Keratinocyte (primary cell): ENCODE data around the gene PHKA2. TPM values are rescaled to one million over a fixed set of nuclear protein-coding genes. Genes with fewer than 3 reads are reported as not detected.

ENCODE experiments used
- DNase-seq: peaks from one replicate; pipeline ENCODE4 v3.0.0-alpha.2; 2011; ENCODE audit warnings: low read depth, missing footprints, low spot score
- FAIRE-seq: peaks from 2 replicates; lab custom pipeline; 2011; peaks lifted over from hg19 to GRCh38; lab: Jason Lieb, UNC
- H2AFZ ChIP-seq: 2 replicates; pipeline ENCODE4 v1.6.0; 2012; ENCODE audit warnings: low read length, control low read depth, inconsistent platforms; ENCODE audit not compliant: control insufficient read depth
- H3K27ac ChIP-seq: 2 replicates; pipeline ENCODE4 v1.5.1; 2011; ENCODE audit warnings: low read length; ENCODE audit not compliant: control insufficient read depth, insufficient read depth
- H3K27me3 ChIP-seq: 3 replicates; pipeline ENCODE4 v1.6.0; 2011; ENCODE audit warnings: low read length; ENCODE audit not compliant: control insufficient read depth, insufficient read depth; ENCODE audit errors: extremely low read depth
- H3K36me3 ChIP-seq, 2 experiments: 2 replicates in 1 of 2; 3 replicates in 1 of 2; pipeline ENCODE4 v1.5.1; 2011; ENCODE audit warnings: low read length in 2 of 2, mild to moderate bottlenecking in 1 of 2; ENCODE audit not compliant: control insufficient read depth in 2 of 2, insufficient read depth in 2 of 2; ENCODE audit errors: extremely low read depth in 1 of 2
- H3K4me1 ChIP-seq: 3 replicates; pipeline ENCODE4 v1.5.1; 2011; ENCODE audit warnings: low read length; ENCODE audit not compliant: control insufficient read depth, insufficient read depth; ENCODE audit errors: extremely low read depth
- H3K4me2 ChIP-seq: 3 replicates; pipeline ENCODE4 v1.6.0; 2011; ENCODE audit warnings: low read depth, low read length; ENCODE audit not compliant: control insufficient read depth, insufficient read depth; ENCODE audit errors: extremely low read depth
- H3K4me3 ChIP-seq, 3 experiments: fragments of 200-600 bp in 1 of 3; sonication (generic) in 1 of 3; 2 replicates in 2 of 3; 3 replicates in 1 of 3; pipeline ENCODE4 v1.5.1; 2011 to 2016; ENCODE audit warnings: low read length in 3 of 3, mild to moderate bottlenecking in 3 of 3, control low read depth in 2 of 3, inconsistent platforms in 1 of 3, low read depth in 1 of 3, mixed read lengths in 1 of 3, mixed run types in 1 of 3, moderate library complexity in 1 of 3; ENCODE audit not compliant: control insufficient read depth in 2 of 3, insufficient read depth in 2 of 3; ENCODE audit errors: extremely low read depth in 1 of 3
- H3K79me2 ChIP-seq: 2 replicates; pipeline ENCODE4 v1.6.0; 2012; ENCODE audit warnings: low read length; ENCODE audit not compliant: control insufficient read depth, insufficient read depth
- H3K9ac ChIP-seq: 3 replicates; pipeline ENCODE4 v1.6.0; 2011; ENCODE audit warnings: low read length; ENCODE audit not compliant: control insufficient read depth, insufficient read depth; ENCODE audit errors: extremely low read depth
- H3K9me1 ChIP-seq: 3 replicates; pipeline ENCODE4 v1.6.0; 2011; ENCODE audit warnings: low read length; ENCODE audit not compliant: control insufficient read depth, insufficient read depth; ENCODE audit errors: extremely low read depth
- H3K9me3 ChIP-seq: 2 replicates; pipeline ENCODE4 v1.5.1; 2012; ENCODE audit warnings: low read depth, low read length; ENCODE audit not compliant: control insufficient read depth
- H4K20me1 ChIP-seq: 3 replicates; pipeline ENCODE4 v1.6.0; 2011; ENCODE audit warnings: low read length; ENCODE audit not compliant: control insufficient read depth, insufficient read depth; ENCODE audit errors: extremely low read depth
- EZH2 ChIP-seq: IDR thresholded peaks from one replicate; pipeline ENCODE4 v1.6.1; 2012; ENCODE audit warnings: inconsistent platforms, mild to moderate bottlenecking, low read length, moderate library complexity
- dilution Hi-C: fragments of 300-500 bp; cut with MboI; formaldehyde crosslinking; loops from one replicate; pipeline ENCODE4 v1.7.0; 2020; ENCODE audit warnings: low sequenced_read_pairs; ENCODE audit not compliant: extremely low pct_ligation_motif_present
- polyA plus RNA-seq, 5 experiments: library from polyadenylated mRNA; depleted of rRNA in 3 of 5; stranded (reverse) in 3 of 5; stranded (forward) in 1 of 5; unstranded in 1 of 5; fragments of >200 nt; gene quantifications; 1 replicate in 1 of 5; 2 replicates in 3 of 5; 3 replicates in 1 of 5; pipeline versions ENCODE4 v1.2.1 to v1.2.3, GENCODE V29; 2011 to 2012; ENCODE audit warnings: missing spikeins in 2 of 5, low read depth in 1 of 5, low replicate concordance in 1 of 5
- TF ChIP-seq, protein P1 (sequence below), 3 experiments: IDR thresholded peaks in 1 of 3; conservative IDR thresholded peaks in 1 of 3; optimal IDR thresholded peaks in 1 of 3; 2 replicates in 2 of 3; 3 replicates in 1 of 3; pipeline versions ENCODE3 to v1.5.1; 2011; ENCODE audit warnings: low read length in 3 of 3, mild to moderate bottlenecking in 3 of 3, moderate library complexity in 2 of 3, control low read depth in 1 of 3, inconsistent platforms in 1 of 3; ENCODE audit not compliant: insufficient read depth in 2 of 3; ENCODE audit errors: extremely low read depth in 1 of 3

The PHKA2 gene
- polyA plus RNA-seq, 1 donor (not counting 4 experiments of a cell fraction or from before 2014, with no cell fraction given) = 14.1 TPM

DNA sequence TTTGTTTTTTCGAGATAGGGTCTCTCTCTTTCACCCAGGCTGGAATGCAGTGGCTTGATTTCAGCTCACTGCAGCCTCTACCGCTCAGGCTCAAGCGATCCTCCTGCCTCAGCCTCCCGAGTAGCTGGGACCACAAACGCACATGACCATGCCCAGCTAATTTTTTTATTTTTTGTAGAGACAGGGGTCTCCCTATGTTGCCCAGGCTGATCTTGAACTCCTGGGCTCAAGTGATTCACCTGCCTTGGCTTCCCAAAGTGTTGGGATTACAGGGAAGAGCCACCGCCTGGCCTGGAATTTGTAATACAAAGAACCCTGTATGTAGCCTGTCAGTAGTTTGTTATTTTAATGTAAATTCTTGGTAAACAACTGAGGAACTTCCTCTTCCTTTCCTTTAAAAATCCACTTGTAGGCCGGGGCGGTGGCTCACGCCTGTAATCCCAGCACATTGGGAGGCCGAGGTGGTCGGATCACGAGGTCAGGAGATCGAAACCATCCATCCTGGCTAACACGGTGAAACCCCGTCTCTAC is 119.5 kb downstream of the PHKA2 start:
- H3K9ac ChIP-seq = no peak overlapping the region
- no peaks in the 10 kb centered on the region for H4K20me1 ChIP-seq
- H3K27ac ChIP-seq = no peak overlapping the region
- no peaks in the 10 kb centered on the region for H3K4me1 ChIP-seq
- no peaks in the 10 kb centered on the region for H3K9me1 ChIP-seq
- DNase-seq = no peak
- TF ChIP-seq, protein P1, sequence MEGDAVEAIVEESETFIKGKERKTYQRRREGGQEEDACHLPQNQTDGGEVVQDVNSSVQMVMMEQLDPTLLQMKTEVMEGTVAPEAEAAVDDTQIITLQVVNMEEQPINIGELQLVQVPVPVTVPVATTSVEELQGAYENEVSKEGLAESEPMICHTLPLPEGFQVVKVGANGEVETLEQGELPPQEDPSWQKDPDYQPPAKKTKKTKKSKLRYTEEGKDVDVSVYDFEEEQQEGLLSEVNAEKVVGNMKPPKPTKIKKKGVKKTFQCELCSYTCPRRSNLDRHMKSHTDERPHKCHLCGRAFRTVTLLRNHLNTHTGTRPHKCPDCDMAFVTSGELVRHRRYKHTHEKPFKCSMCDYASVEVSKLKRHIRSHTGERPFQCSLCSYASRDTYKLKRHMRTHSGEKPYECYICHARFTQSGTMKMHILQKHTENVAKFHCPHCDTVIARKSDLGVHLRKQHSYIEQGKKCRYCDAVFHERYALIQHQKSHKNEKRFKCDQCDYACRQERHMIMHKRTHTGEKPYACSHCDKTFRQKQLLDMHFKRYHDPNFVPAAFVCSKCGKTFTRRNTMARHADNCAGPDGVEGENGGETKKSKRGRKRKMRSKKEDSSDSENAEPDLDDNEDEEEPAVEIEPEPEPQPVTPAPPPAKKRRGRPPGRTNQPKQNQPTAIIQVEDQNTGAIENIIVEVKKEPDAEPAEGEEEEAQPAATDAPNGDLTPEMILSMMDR (optimal IDR thresholded peaks at IDR 0.05 in 1 of 3, IDR thresholded peaks at IDR 0.05 in 1 of 3, conservative IDR thresholded peaks at IDR 0.05 in 1 of 3; ENCODE audit: extremely low read depth in 1 of 3, insufficient read depth in 2 of 3, low read length in 3 of 3) = no peak
- no peak for TF ChIP-seq EZH2
- H3K36me3 ChIP-seq = no peaks in the 10 kb centered on the region
- dilution Hi-C loops = no loop called here
- H3K9me3 ChIP-seq = no peaks in the 10 kb centered on the region
- no peaks in the 10 kb centered on the region for H3K79me2 ChIP-seq
- FAIRE-seq = no peak
- H3K27me3 ChIP-seq = no peaks in the 10 kb centered on the region
- H3K4me3 ChIP-seq = no peak overlapping the region
- no peak overlapping the region for H2AFZ ChIP-seq
- H3K4me2 ChIP-seq = no peak overlapping the region

DNA sequence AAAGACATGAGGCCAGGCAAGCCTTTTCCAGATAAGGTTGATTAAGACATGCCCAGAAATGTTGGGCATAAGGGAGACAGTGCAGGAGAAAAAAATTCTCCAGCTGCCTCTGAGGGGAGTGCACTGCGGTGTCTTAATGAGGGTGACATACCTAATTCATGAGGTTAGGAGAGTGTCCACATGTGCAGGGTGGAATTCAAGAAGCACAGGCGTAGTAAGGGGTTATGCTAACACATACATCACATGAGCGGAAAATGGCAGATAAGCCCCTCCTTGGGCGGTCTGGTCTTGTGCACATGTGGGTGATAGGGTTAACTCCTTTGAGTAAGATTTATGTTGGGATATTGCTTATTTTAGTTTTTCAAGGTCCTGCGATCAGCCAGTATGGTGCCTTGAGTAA is 122.4 kb downstream of the PHKA2 start:
- Histone ChIP-seq H3K4me2 (no peak overlapping the region), H3K9me3 (no peaks in the 10 kb centered on the region), H3K27ac (no peak overlapping the region), H3K36me3 (no peaks in the 10 kb centered on the region), H2AFZ (no peak overlapping the region), H3K79me2 (no peaks in the 10 kb centered on the region), H3K27me3 (no peaks in the 10 kb centered on the region), H3K4me1 (no peaks in the 10 kb centered on the region), H3K9ac (no peak overlapping the region), H3K4me3 (no peak overlapping the region), H3K9me1 (no peaks in the 10 kb centered on the region), H4K20me1 (no peaks in the 10 kb centered on the region)
- FAIRE-seq (no peak), DNase-seq (no peak)
- TF ChIP-seq EZH2 = no peak
- TF ChIP-seq, protein P1 (optimal IDR thresholded peaks at IDR 0.05 in 1 of 3, IDR thresholded peaks at IDR 0.05 in 1 of 3, conservative IDR thresholded peaks at IDR 0.05 in 1 of 3; ENCODE audit: extremely low read depth in 1 of 3, insufficient read depth in 2 of 3, low read length in 3 of 3) = no peak
- dilution Hi-C loops = no loop called here
